ENCODE measurements around the gene MB21D2.
"Not testable (repeated sequence)": the region's sequence is repeated elsewhere in the genome, so short reads cannot be mapped to it uniquely, and the experiment has no call there.

The MB21D2 gene

GRCh38 chr3:192818126-192818525, 99.5 kb downstream of the MB21D2 start:
- intact Hi-C loops (cut with DNase I), result loop anchor here (5.0 kb wide), 1 partner anchor 644 kb away; no protein-coding TSS in a partner anchor
- no peak for DNase-seq

- intact Hi-C loops (cut with DNase I), result loop anchor here (2.0 to 5.0 kb wide), 3 partner anchors 99 to 645 kb away; partner anchors contain the start of gene MB21D2
- no peak for DNase-seq
Observed at GRCh38 chr3:192817506-192817905, 100.2 kb downstream of the MB21D2 start.

GRCh38 chr3:192817053-192817452, 100.6 kb downstream of the MB21D2 start:
- intact Hi-C loops (cut with DNase I), result loop anchor here (2.0 to 5.0 kb wide), 3 partner anchors 100 to 645 kb away; partner anchors contain the start of gene MB21D2

GRCh38 chr3:192816351-192816750, 101.3 kb downstream of the MB21D2 start:
- intact Hi-C loops (cut with DNase I), result loop anchor here (1.0 to 5.0 kb wide), 4 partner anchors 100 to 756 kb away; partner anchors contain the start of gene MB21D2
- no peak for DNase-seq

More at GRCh38 chr3:192817053-192817452, 100.6 kb downstream of the MB21D2 start:
- DNase-seq, result no peak

GRCh38 chr3:192812743-192813383, 104.8 kb downstream of the MB21D2 start:
- DNase-seq, result peak in 2 of 10 donors; percentile 22 to 30

GRCh38 chr3:192805711-192806110, 111.9 kb downstream of the MB21D2 start:
- no peak for DNase-seq
- intact Hi-C loops (cut with DNase I), result no loop called here

More at GRCh38 chr3:192812743-192813383, 104.8 kb downstream of the MB21D2 start:
- intact Hi-C loops (cut with DNase I), result no loop called here

GRCh38 chr3:192804502-192804901, 113.2 kb downstream of the MB21D2 start:
- no peak for DNase-seq
- intact Hi-C loops (cut with DNase I), result loop anchor here (5.0 kb wide), 1 partner anchor 337 kb away; no protein-coding TSS in a partner anchor

- intact Hi-C loops (cut with DNase I), result loop anchor here (1.0 to 5.0 kb wide), 2 partner anchors 237 to 336 kb away; no protein-coding TSS in a partner anchor
Observed at GRCh38 chr3:192802957-192803899, 114.4 kb downstream of the MB21D2 start.

GRCh38 chr3:192801985-192802384, 115.7 kb downstream of the MB21D2 start:
- intact Hi-C loops (cut with DNase I), result loop anchor here (5.0 kb wide), 1 partner anchor 335 kb away; no protein-coding TSS in a partner anchor
- DNase-seq, result no peak

More at GRCh38 chr3:192802957-192803899, 114.4 kb downstream of the MB21D2 start:
- DNase-seq, result peak in 1 of 10 donors; percentile 26

GRCh38 chr3:192799721-192800120, 117.9 kb downstream of the MB21D2 start:
- intact Hi-C loops (cut with DNase I), result loop anchor here (5.0 kb wide), 1 partner anchor 332 kb away; no protein-coding TSS in a partner anchor
- no peak for DNase-seq

- intact Hi-C loops (cut with DNase I), result no loop called here
- no peak for DNase-seq
Observed at GRCh38 chr3:192795021-192795420, 122.6 kb downstream of the MB21D2 start.

GRCh38 chr3:192794216-192794615, 123.4 kb downstream of the MB21D2 start:
- DNase-seq, result no peak
- intact Hi-C loops (cut with DNase I), result no loop called here

GRCh38 chr3:192788816-192789515, 128.7 kb downstream of the MB21D2 start:
- intact Hi-C loops (cut with DNase I), result not testable (repeated sequence)

GRCh38 chr3:192778508-192778907, 139.1 kb downstream of the MB21D2 start:
- intact Hi-C loops (cut with DNase I), result no loop called here
- DNase-seq, result no peak

More at GRCh38 chr3:192788816-192789515, 128.7 kb downstream of the MB21D2 start:
- DNase-seq, result peak in 1 of 10 donors; percentile 76

GRCh38 chr3:192774341-192774740, 143.3 kb downstream of the MB21D2 start:
- intact Hi-C loops (cut with DNase I); DNase-seq: not testable (repeated sequence)

GRCh38 chr3:192772240-192772894, 145.3 kb downstream of the MB21D2 start:
- DNase-seq, result peak in 7 of 10 donors; percentile 26 to 93 (median 51)
- intact Hi-C loops (cut with DNase I), result no loop called here

- intact Hi-C loops (cut with DNase I), result no loop called here
- DNase-seq, result peak in 1 of 10 donors; percentile 76
Observed at GRCh38 chr3:192758654-192759053, 159.0 kb downstream of the MB21D2 start.

GRCh38 chr3:192751148-192751547, 166.5 kb downstream of the MB21D2 start:
- no peak for DNase-seq
- intact Hi-C loops (cut with DNase I), result no loop called here

GRCh38 chr3:192750201-192750600, 167.5 kb downstream of the MB21D2 start:
- intact Hi-C loops (cut with DNase I), result no loop called here
- no peak for DNase-seq

Data from posterior cingulate gyrus (tissue), 11 donors.